Neural progenitor cell (in vitro differentiated cells): ENCODE results near the gene SRRM2. TPM values are rescaled to one million over a fixed set of nuclear protein-coding genes. Genes with fewer than 3 reads are reported as not detected.

Source experiments
- DNase-seq: peaks from one replicate; pipeline ENCODE4 v3.0.0-alpha.2; 2016; ENCODE audit warnings: low spot score
- H2AFZ ChIP-seq: fragments of 200-600 bp; sonication (generic); replicated peaks from 2 replicates; pipeline ENCODE4 v1.6.1; 2016; ENCODE audit warnings: antibody characterized with exemption
- H3F3A ChIP-seq: fragments of 200-600 bp; sonication (generic); 2 replicates; pipeline ENCODE4 v1.6.1; 2016; ENCODE audit warnings: antibody characterized with exemption, low read depth
- H3K27ac ChIP-seq: fragments of 200-600 bp; sonication (generic); 2 replicates; pipeline ENCODE4 v1.5.1; 2016; ENCODE audit warnings: mild to moderate bottlenecking
- H3K27me3 ChIP-seq: fragments of 200-600 bp; sonication (generic); 2 replicates; pipeline ENCODE4 v1.6.1; 2016; ENCODE audit warnings: mild to moderate bottlenecking, moderate library complexity
- H3K36me3 ChIP-seq: fragments of 200-600 bp; sonication (generic); 2 replicates; pipeline ENCODE4 v1.5.1; 2016
- H3K4me1 ChIP-seq: fragments of 200-600 bp; sonication (generic); 2 replicates; pipeline ENCODE4 v1.6.1; 2016; ENCODE audit warnings: mixed run types
- H3K4me2 ChIP-seq: fragments of 200-600 bp; sonication (generic); 2 replicates; pipeline ENCODE4 v1.6.1; 2016
- H3K4me3 ChIP-seq: fragments of 200-600 bp; sonication (generic); 2 replicates; pipeline ENCODE4 v1.5.1; 2016
- H3K79me2 ChIP-seq: fragments of 200-600 bp; sonication (generic); 2 replicates; pipeline ENCODE4 v1.6.1; 2016; ENCODE audit warnings: low read depth
- H3K9ac ChIP-seq: fragments of 200-600 bp; sonication (generic); 2 replicates; pipeline ENCODE4 v1.6.1; 2016
- H3K9me3 ChIP-seq: fragments of 200-600 bp; sonication (generic); 2 replicates; pipeline ENCODE4 v1.5.1; 2016; ENCODE audit warnings: low read depth
- H4K20me1 ChIP-seq: fragments of 200-600 bp; sonication (generic); 2 replicates; pipeline ENCODE4 v1.6.1; 2016; ENCODE audit warnings: low read depth
- H3K27ac Mint-ChIP-seq: 3 replicates; pipeline ENCODE4 v1.8.0; 2021; ENCODE audit warnings: mixed read lengths
- H3K27me3 Mint-ChIP-seq: 2 replicates; pipeline ENCODE4 v1.8.0; 2022; ENCODE audit warnings: low read depth, mild to moderate bottlenecking, inconsistent platforms, moderate library complexity, mixed read lengths; ENCODE audit not compliant: insufficient read depth
- H3K36me3 Mint-ChIP-seq: 3 replicates; pipeline ENCODE4 v1.8.0; 2021; ENCODE audit warnings: mixed read lengths
- H3K4me1 Mint-ChIP-seq: 3 replicates; pipeline ENCODE4 v1.8.0; 2021; ENCODE audit warnings: mixed read lengths
- H3K4me3 Mint-ChIP-seq: 3 replicates; pipeline ENCODE4 v1.8.0; 2021; ENCODE audit warnings: mild to moderate bottlenecking, moderate library complexity, mixed read lengths
- H3K9me3 Mint-ChIP-seq: 3 replicates; pipeline ENCODE4 v1.8.0; 2020; ENCODE audit warnings: mixed read lengths
- EZH2 ChIP-seq: fragments of 200-600 bp; sonication (generic); IDR thresholded peaks from 2 replicates; pipeline ENCODE4 v1.6.1; 2017; ENCODE audit warnings: antibody characterized with exemption, mild to moderate bottlenecking, moderate library complexity
- EZH2phosphoT487 ChIP-seq: fragments of 200-600 bp; sonication (generic); IDR thresholded peaks from 2 replicates; pipeline ENCODE4 v1.6.1; 2017; ENCODE audit warnings: antibody characterized with exemption
- total RNA-seq: library from RNA; depleted of rRNA; stranded (reverse); fragments of >200 nt; gene quantifications from 2 replicates; pipeline ENCODE4 v1.2.3, GENCODE V29; 2015; ENCODE audit warnings: low replicate concordance
- TF ChIP-seq, protein P1 (sequence below): fragments of 200-600 bp; sonication (generic); IDR thresholded peaks from 2 replicates; pipeline ENCODE4 v1.5.1; 2017; ENCODE audit warnings: antibody characterized with exemption, mild to moderate bottlenecking

Gene SRRM2
- total RNA-seq, 1 donor from 2014 or later = 82.3 TPM

DNA sequence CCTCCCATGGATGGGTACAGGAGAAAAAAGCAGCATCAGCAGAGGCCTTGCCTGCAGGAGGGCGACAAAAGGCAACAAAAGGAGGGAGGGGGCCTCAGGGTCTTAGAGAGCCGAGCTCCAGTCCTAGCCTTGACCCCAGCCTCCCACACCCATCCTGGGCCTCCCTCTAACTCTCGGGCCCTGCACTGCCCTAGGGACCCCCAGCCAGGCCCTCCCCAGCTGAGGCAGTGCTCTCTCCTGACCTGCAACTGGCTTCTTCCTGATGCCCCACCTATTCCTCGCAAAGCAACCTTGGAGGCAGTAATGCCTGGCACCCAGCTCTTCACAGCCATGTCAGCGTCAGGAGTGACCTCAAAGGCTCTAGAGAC is 15.2 kb upstream of the SRRM2 start:
- Histone ChIP-seq H3K9ac (no peak overlapping the region), H3K9me3 (no peaks in the 10 kb centered on the region), H2AFZ (no peak overlapping the region), H3K36me3 (no peaks in the 10 kb centered on the region), H4K20me1 (no peaks in the 10 kb centered on the region), H3K27ac (no peak overlapping the region), H3K4me3 (no peak overlapping the region), H3F3A (no peaks in the 10 kb centered on the region), H3K27me3 (no peaks in the 10 kb centered on the region), H3K4me2 (no peak overlapping the region), H3K79me2 (no peaks in the 10 kb centered on the region), H3K4me1 (peaks cover 3% of the 10 kb centered on the region)
- H3K27ac Mint-ChIP-seq = no peak overlapping the region
- no peaks in the 10 kb centered on the region for H3K27me3 Mint-ChIP-seq
- no peaks in the 10 kb centered on the region for H3K36me3 Mint-ChIP-seq
- H3K4me3 Mint-ChIP-seq = no peak overlapping the region
- H3K4me1 Mint-ChIP-seq = peaks cover 3% of the 10 kb centered on the region
- TF ChIP-seq, protein P1, sequence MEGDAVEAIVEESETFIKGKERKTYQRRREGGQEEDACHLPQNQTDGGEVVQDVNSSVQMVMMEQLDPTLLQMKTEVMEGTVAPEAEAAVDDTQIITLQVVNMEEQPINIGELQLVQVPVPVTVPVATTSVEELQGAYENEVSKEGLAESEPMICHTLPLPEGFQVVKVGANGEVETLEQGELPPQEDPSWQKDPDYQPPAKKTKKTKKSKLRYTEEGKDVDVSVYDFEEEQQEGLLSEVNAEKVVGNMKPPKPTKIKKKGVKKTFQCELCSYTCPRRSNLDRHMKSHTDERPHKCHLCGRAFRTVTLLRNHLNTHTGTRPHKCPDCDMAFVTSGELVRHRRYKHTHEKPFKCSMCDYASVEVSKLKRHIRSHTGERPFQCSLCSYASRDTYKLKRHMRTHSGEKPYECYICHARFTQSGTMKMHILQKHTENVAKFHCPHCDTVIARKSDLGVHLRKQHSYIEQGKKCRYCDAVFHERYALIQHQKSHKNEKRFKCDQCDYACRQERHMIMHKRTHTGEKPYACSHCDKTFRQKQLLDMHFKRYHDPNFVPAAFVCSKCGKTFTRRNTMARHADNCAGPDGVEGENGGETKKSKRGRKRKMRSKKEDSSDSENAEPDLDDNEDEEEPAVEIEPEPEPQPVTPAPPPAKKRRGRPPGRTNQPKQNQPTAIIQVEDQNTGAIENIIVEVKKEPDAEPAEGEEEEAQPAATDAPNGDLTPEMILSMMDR = no peak
- TF ChIP-seq EZH2phosphoT487 (no peak), EZH2 (no peak)
- no peaks in the 10 kb centered on the region for H3K9me3 Mint-ChIP-seq
- DNase-seq = no peak

DNA sequence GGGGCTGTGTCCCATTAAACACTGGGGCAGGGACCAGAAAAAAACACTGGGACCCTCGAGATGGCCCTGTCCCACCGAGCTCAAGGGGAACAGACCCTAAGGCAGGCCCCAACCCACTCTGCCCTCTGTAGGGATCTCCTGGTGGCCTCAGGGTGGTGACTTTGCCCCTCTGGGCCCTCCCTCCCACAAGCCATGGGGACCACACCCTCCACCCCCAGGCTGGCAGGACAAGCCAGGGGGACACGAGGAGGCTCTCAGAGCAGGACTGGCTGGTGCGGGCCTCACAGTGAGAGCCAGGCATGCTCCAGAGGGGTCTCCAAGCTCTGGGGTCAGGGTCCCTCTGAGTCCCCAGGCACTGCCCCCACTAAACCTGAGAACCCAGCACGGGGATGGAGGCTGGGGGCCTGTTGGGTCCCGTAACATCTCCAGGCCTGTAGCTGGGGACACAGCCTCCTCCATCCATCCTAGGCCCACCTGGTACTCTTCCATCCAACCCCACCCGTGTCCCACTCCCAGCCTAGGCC is 14.5 kb upstream of the SRRM2 start:
- Histone ChIP-seq H3K4me3 (no peak overlapping the region), H2AFZ (no peak overlapping the region), H3F3A (no peaks in the 10 kb centered on the region), H3K9ac (no peak overlapping the region), H3K27me3 (no peaks in the 10 kb centered on the region), H3K79me2 (no peaks in the 10 kb centered on the region), H3K4me2 (no peak overlapping the region), H3K4me1 (peaks cover 3% of the 10 kb centered on the region), H3K27ac (no peak overlapping the region), H3K36me3 (no peaks in the 10 kb centered on the region), H4K20me1 (no peaks in the 10 kb centered on the region), H3K9me3 (no peaks in the 10 kb centered on the region)
- Mint-ChIP-seq H3K4me3 (peak overlapping the region; percentile 38), H3K36me3 (no peaks in the 10 kb centered on the region), H3K27me3 (no peaks in the 10 kb centered on the region), H3K4me1 (peaks cover 3% of the 10 kb centered on the region), H3K9me3 (no peaks in the 10 kb centered on the region), H3K27ac (peak overlapping the region; percentile 42)
- DNase-seq = no peak
- TF ChIP-seq EZH2 (no peak), EZH2phosphoT487 (no peak)
- TF ChIP-seq, protein P1 = no peak

DNA sequence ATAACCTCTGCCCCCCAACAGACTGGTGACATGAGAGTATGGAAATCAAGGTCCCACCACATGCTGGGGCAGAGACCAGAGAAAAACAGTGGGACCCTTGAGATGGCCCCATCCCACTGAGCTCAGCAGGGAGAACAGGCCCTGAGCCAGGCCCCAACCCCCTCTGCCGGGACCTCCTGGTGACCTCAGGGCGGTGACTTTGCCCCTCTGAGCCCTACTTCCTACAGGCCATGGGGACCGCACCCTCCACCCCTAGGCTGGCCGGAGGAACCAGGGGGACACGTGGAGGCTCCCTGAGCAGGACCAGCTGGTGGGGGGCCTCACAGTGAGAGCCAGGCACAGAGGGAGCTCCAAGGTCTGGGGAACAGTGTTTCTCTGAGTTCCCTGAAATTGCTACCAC is 13.8 kb upstream of the SRRM2 start:
- H3K27ac Mint-ChIP-seq = peak overlapping the region; percentile 42
- H3K36me3 Mint-ChIP-seq = no peaks in the 10 kb centered on the region
- Histone ChIP-seq H2AFZ (no peak overlapping the region), H3F3A (no peaks in the 10 kb centered on the region), H4K20me1 (no peaks in the 10 kb centered on the region), H3K9ac (no peak overlapping the region), H3K4me1 (peaks cover 3% of the 10 kb centered on the region), H3K4me2 (no peak overlapping the region), H3K9me3 (no peaks in the 10 kb centered on the region), H3K27ac (no peak overlapping the region), H3K36me3 (no peaks in the 10 kb centered on the region), H3K79me2 (no peaks in the 10 kb centered on the region), H3K27me3 (no peaks in the 10 kb centered on the region), H3K4me3 (no peak overlapping the region)
- TF ChIP-seq EZH2phosphoT487 (no peak), EZH2 (no peak)
- TF ChIP-seq, protein P1 = no peak
- DNase-seq = no peak
- H3K9me3 Mint-ChIP-seq = no peaks in the 10 kb centered on the region
- H3K27me3 Mint-ChIP-seq = no peaks in the 10 kb centered on the region
- H3K4me3 Mint-ChIP-seq = peak overlapping the region; percentile 38
- H3K4me1 Mint-ChIP-seq = peaks cover 3% of the 10 kb centered on the region
